C4-2B (cell line): ENCODE measurements around the gene BAK1.

Source experiments
- CTCF ChIP-seq: fragments of 450-650 bp; conservative IDR thresholded peaks from 2 replicates; pipeline ENCODE4 v1.5.1; 2017; ENCODE audit warnings: mild to moderate bottlenecking
- ZFX ChIP-seq: fragments of 450-650 bp; IDR thresholded peaks from 2 replicates; pipeline ENCODE4 v1.6.1; 2017

- TF ChIP-seq CTCF: no peak
- no peak for TF ChIP-seq ZFX
Observed at GRCh38 chr6:33534702-33535101, 45.4 kb downstream of the BAK1 start.
